Neural cell (in vitro differentiated cells): ENCODE measurements around the gene PDLIM5. TPM values are rescaled to one million over a fixed set of nuclear protein-coding genes. Genes with fewer than 3 reads are reported as not detected.

ENCODE experiments used
- H2AFZ ChIP-seq: fragments of 200-600, 300-800 bp; sonication (generic), shearing (Covaris generic); 2 replicates; pipeline ENCODE4 v1.6.0; 2014; ENCODE audit warnings: low read depth, mild to moderate bottlenecking, antibody characterized with exemption, low read length, moderate library complexity
- H3F3A ChIP-seq: fragments of 200-600 bp; shearing (Covaris generic); 2 replicates; pipeline ENCODE4 v1.6.1; 2016; ENCODE audit warnings: mild to moderate bottlenecking, moderate library complexity, mixed read lengths, antibody characterized with exemption, low read length; ENCODE audit not compliant: insufficient read depth, poor library complexity, severe bottlenecking
- H3K27ac ChIP-seq: fragments of 200-600, 300-800 bp; sonication (generic), shearing (Covaris generic); 2 replicates; pipeline ENCODE4 v1.5.1; 2014; ENCODE audit warnings: mild to moderate bottlenecking, low read length, moderate library complexity
- H3K27me3 ChIP-seq: fragments of 300-800, 200-600 bp; sonication (generic), shearing (Covaris generic); 2 replicates; pipeline ENCODE4 v1.6.0; 2014; ENCODE audit warnings: mild to moderate bottlenecking, low read depth, low read length, moderate library complexity; ENCODE audit not compliant: insufficient read depth
- H3K36me3 ChIP-seq: fragments of 300-800, 200-600 bp; sonication (generic), shearing (Covaris generic); 2 replicates; pipeline ENCODE4 v1.5.1; 2014; ENCODE audit warnings: mild to moderate bottlenecking, antibody characterized with exemption, low read length, moderate library complexity; ENCODE audit not compliant: insufficient read depth
- H3K4me2 ChIP-seq: fragments of 300-800, 200-600 bp; sonication (generic), shearing (Covaris generic); 2 replicates; pipeline ENCODE4 v1.6.0; 2014; ENCODE audit warnings: mild to moderate bottlenecking, low read length
- H3K4me3 ChIP-seq: fragments of 300-800, 200-600 bp; sonication (generic), shearing (Covaris generic); 2 replicates; pipeline ENCODE4 v1.5.1; 2014; ENCODE audit warnings: mild to moderate bottlenecking, low read length, moderate library complexity
- H3K79me2 ChIP-seq: fragments of 200-600 bp; shearing (Covaris generic); replicated peaks from 2 replicates; pipeline ENCODE4 v1.6.0; 2014; ENCODE audit warnings: mild to moderate bottlenecking, low read length, moderate library complexity; ENCODE audit not compliant: insufficient read depth
- H3K9ac ChIP-seq: fragments of 300-800, 200-600 bp; sonication (generic), shearing (Covaris generic); 2 replicates; pipeline ENCODE4 v1.6.1; 2016; ENCODE audit warnings: mild to moderate bottlenecking, low read length, mixed read lengths
- H3K9me2 ChIP-seq: fragments of 200-600 bp; shearing (Covaris generic); 2 replicates; pipeline ENCODE4 v1.6.1; 2016; ENCODE audit warnings: mild to moderate bottlenecking, low read length, mixed read lengths; ENCODE audit not compliant: insufficient read depth
- H3K9me3 ChIP-seq: fragments of 200-600, 300-800 bp; sonication (generic), shearing (Covaris generic); 2 replicates; pipeline ENCODE4 v1.6.1; 2016; ENCODE audit warnings: mild to moderate bottlenecking, mixed run types, low read length, moderate library complexity, mixed read lengths
- H4K20me1 ChIP-seq: fragments of 200-600 bp; shearing (Covaris generic); 2 replicates; pipeline ENCODE4 v1.6.1; 2016; ENCODE audit warnings: mild to moderate bottlenecking, mixed run types; ENCODE audit not compliant: insufficient read depth
- CTCF ChIP-seq: fragments of 450-650 bp; IDR thresholded peaks from 2 replicates; pipeline ENCODE4 v1.5.1; 2014; ENCODE audit warnings: antibody characterized with exemption, mild to moderate bottlenecking, moderate library complexity; ENCODE audit not compliant: poor library complexity, severe bottlenecking
- EP300 ChIP-seq: fragments of 450-650 bp; conservative IDR thresholded peaks from 2 replicates; pipeline ENCODE4 v1.6.1; 2014; ENCODE audit warnings: antibody characterized with exemption, mild to moderate bottlenecking, moderate library complexity; ENCODE audit not compliant: poor library complexity, severe bottlenecking
- EZH2 ChIP-seq: fragments of 200-600, 300-800 bp; shearing (Covaris generic), sonication (generic); IDR thresholded peaks from 2 replicates; pipeline ENCODE4 v1.6.1; 2014; ENCODE audit warnings: antibody characterized with exemption, low read length, borderline replicate concordance, mild to moderate bottlenecking; ENCODE audit not compliant: insufficient read depth, poor library complexity, severe bottlenecking
- MXI1 ChIP-seq: fragments of 450-650 bp; conservative IDR thresholded peaks from 2 replicates; pipeline ENCODE4 v1.6.1; 2014; ENCODE audit warnings: antibody characterized with exemption, mild to moderate bottlenecking; ENCODE audit not compliant: poor library complexity, severe bottlenecking
- POLR2AphosphoS5 ChIP-seq: IDR thresholded peaks from 2 replicates; pipeline ENCODE4 v1.6.1; 2012
- RAD21 ChIP-seq: fragments of 450-650 bp; conservative IDR thresholded peaks from 2 replicates; pipeline ENCODE4 v1.6.1; 2014; ENCODE audit warnings: antibody characterized with exemption, mild to moderate bottlenecking, moderate library complexity
- REST ChIP-seq: IDR thresholded peaks from 2 replicates; pipeline ENCODE4 v1.6.1; 2012; ENCODE audit warnings: borderline replicate concordance
- SMC3 ChIP-seq: fragments of 450-650 bp; conservative IDR thresholded peaks from 2 replicates; pipeline ENCODE4 v1.6.1; 2014; ENCODE audit warnings: antibody characterized with exemption, mild to moderate bottlenecking, moderate library complexity; ENCODE audit not compliant: poor library complexity
- TAF1 ChIP-seq: IDR thresholded peaks from 2 replicates; pipeline ENCODE4 v1.6.1; 2012; ENCODE audit warnings: low read depth
- polyA plus RNA-seq: library from polyadenylated mRNA; depleted of rRNA; stranded (reverse); fragments of >200 nt; gene quantifications from 2 replicates; pipeline ENCODE4 v1.2.3, GENCODE V29; 2014

The PDLIM5 gene
- polyA plus RNA-seq, 1 donor from 2014 or later: 1.6 TPM

- Histone ChIP-seq H2AFZ (no peak overlapping the region), H3K27me3 (no peaks in the 10 kb centered on the region), H3K9me3 (no peaks in the 10 kb centered on the region), H3K4me2 (no peak overlapping the region), H3F3A (no peaks in the 10 kb centered on the region), H3K79me2 (no peaks in the 10 kb centered on the region), H3K9ac (no peak overlapping the region), H3K36me3 (no peaks in the 10 kb centered on the region), H3K9me2 (no peaks in the 10 kb centered on the region), H3K27ac (no peak overlapping the region), H4K20me1 (no peaks in the 10 kb centered on the region), H3K4me3 (no peak overlapping the region)
- TF ChIP-seq EP300: no peak
- TF ChIP-seq POLR2AphosphoS5: no peak
- no peak for TF ChIP-seq EZH2
- no peak for TF ChIP-seq MXI1
- TF ChIP-seq SMC3: no peak
- TF ChIP-seq REST: no peak
- TF ChIP-seq RAD21: no peak
- no peak for TF ChIP-seq CTCF
- no peak for TF ChIP-seq TAF1
These were observed 12.1 kb upstream of the PDLIM5 start for GRCh38 chr4:94439606-94440005.

GRCh38 chr4:94441838-94442237 is 9.9 kb upstream of the PDLIM5 start:
- H3K9ac ChIP-seq: no peak overlapping the region
- no peaks in the 10 kb centered on the region for H3K36me3 ChIP-seq
- no peaks in the 10 kb centered on the region for H3K9me3 ChIP-seq
- H3K9me2 ChIP-seq: no peaks in the 10 kb centered on the region
- no peak overlapping the region for H3K4me3 ChIP-seq
- no peak overlapping the region for H3K27ac ChIP-seq
- no peaks in the 10 kb centered on the region for H3K79me2 ChIP-seq
- no peaks in the 10 kb centered on the region for H3F3A ChIP-seq
- no peak overlapping the region for H3K4me2 ChIP-seq
- no peak overlapping the region for H2AFZ ChIP-seq
- H4K20me1 ChIP-seq: no peaks in the 10 kb centered on the region
- H3K27me3 ChIP-seq: no peaks in the 10 kb centered on the region
- TF ChIP-seq POLR2AphosphoS5 (no peak), CTCF (no peak)
